Measurements from ENCODE around the gene FBXO31.

DNA sequence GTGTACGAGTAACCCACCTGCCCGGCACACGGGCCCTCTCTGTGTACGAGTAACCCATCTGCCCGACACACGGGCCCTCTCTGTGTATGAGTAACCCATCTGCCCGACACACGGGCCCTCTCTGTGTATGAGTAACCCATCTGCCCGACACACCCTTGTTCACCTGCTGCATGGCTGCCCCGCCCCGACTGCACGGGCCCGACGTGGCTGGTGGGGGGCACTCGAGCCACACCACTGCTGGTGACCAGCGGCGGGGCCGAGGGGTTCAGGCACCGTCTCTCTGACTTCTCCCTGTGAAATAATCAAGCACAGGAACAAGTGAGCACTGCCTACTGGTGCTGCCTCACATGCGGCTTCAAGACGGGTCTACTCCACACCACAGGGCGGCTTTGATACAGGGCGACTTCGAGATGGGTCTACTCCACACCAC is 30.7 kb upstream of the FBXO31 start:
- TF ChIP-seq CTCF (IDR thresholded peaks at IDR 0.05) (no peak), EZH2phosphoT487 (IDR thresholded peaks at IDR 0.05) (no peak), EZH2 (IDR thresholded peaks at IDR 0.05) (no peak)

Measured in neural progenitor cell (in vitro differentiated cells).